Tibial nerve (tissue), 4 donors: ENCODE measurements around the gene STX8.

Experiments used
- EP300 ChIP-seq, 2 donors: sonication (generic); formaldehyde crosslinking; IDR thresholded peaks; one replicate each; pipeline ENCODE4 v1.6.1; 2017; ENCODE audit warnings: antibody characterized with exemption in 2 of 2, mild to moderate bottlenecking in 1 of 2
- POLR2A ChIP-seq, 2 donors: fragments of 450-650 bp; IDR thresholded peaks; one replicate each; pipeline ENCODE4 v1.6.1; 2017; ENCODE audit warnings: antibody characterized with exemption in 2 of 2, mild to moderate bottlenecking in 2 of 2, moderate library complexity in 2 of 2
- TF ChIP-seq, protein P1 (sequence below), 5 experiments: fragments of 200-600 bp in 3 of 5; fragments of 450-650 bp in 2 of 5; sonication (generic) in 3 of 5; IDR thresholded peaks; one replicate each; pipeline ENCODE4 v1.5.1; 2016 to 2019; ENCODE audit warnings: antibody characterized with exemption in 5 of 5, mild to moderate bottlenecking in 3 of 5, moderate library complexity in 2 of 5

DNA sequence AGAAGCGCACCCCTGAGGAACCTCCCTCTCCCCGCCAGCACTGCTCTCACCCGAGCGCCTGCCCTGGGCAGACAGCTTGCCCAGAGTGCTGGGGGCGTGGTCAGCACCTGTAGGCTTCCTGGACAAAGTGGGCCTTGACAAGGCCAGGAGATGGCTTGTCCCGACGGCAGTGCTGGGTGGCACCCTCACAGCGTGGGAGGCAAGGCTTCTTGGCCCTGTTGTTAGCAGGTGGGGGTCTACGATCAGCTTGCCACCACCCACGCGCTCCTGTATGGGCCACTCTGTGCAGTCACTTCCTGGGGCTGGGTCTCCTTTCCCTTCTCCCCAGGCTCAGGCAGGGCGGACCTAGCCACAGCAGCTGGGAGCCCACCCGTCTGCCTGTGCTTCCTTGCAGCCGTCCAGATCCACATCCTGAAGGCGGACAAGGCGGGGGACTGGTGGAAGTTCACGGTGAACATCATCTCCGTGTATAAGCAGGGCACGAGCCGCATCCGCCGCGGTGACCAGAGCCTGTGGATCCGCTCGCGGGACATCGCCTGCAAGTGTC, 336.3 kb downstream of the STX8 start:
- TF ChIP-seq, protein P1, sequence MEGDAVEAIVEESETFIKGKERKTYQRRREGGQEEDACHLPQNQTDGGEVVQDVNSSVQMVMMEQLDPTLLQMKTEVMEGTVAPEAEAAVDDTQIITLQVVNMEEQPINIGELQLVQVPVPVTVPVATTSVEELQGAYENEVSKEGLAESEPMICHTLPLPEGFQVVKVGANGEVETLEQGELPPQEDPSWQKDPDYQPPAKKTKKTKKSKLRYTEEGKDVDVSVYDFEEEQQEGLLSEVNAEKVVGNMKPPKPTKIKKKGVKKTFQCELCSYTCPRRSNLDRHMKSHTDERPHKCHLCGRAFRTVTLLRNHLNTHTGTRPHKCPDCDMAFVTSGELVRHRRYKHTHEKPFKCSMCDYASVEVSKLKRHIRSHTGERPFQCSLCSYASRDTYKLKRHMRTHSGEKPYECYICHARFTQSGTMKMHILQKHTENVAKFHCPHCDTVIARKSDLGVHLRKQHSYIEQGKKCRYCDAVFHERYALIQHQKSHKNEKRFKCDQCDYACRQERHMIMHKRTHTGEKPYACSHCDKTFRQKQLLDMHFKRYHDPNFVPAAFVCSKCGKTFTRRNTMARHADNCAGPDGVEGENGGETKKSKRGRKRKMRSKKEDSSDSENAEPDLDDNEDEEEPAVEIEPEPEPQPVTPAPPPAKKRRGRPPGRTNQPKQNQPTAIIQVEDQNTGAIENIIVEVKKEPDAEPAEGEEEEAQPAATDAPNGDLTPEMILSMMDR (IDR thresholded peaks at IDR 0.05), result no peak
- TF ChIP-seq POLR2A (IDR thresholded peaks at IDR 0.05) (no peak), EP300 (IDR thresholded peaks at IDR 0.05) (no peak)
